GM19372 (cell line): ENCODE measurements around the gene PLEKHF1.

ENCODE experiments used
- ATAC-seq: cut with Tn5 transposase; IDR thresholded peaks from one replicate; pipeline ENCODE4 v1.9.1; 2021; ENCODE audit warnings: mild to moderate bottlenecking, low read depth, moderate library complexity; ENCODE audit not compliant: unreplicated experiment

Gene PLEKHF1

GRCh38 chr19:29634002-29634401 is 31.3 kb upstream of the PLEKHF1 start:
- ATAC-seq: no peak

GRCh38 chr19:29634423-29635130 is 30.7 kb upstream of the PLEKHF1 start:
- ATAC-seq: no peak

- no peak for ATAC-seq
These were observed 29.3 kb upstream of the PLEKHF1 start for GRCh38 chr19:29635963-29636362.

- ATAC-seq: no peak
These were observed 28.5 kb upstream of the PLEKHF1 start for GRCh38 chr19:29636553-29637360.

GRCh38 chr19:29639086-29639485 is 26.2 kb upstream of the PLEKHF1 start:
- ATAC-seq: no peak

- no peak for ATAC-seq
These were observed 25.0 kb upstream of the PLEKHF1 start for GRCh38 chr19:29640231-29640630.

GRCh38 chr19:29641597-29641996 is 23.7 kb upstream of the PLEKHF1 start:
- ATAC-seq: no peak

- no peak for ATAC-seq
These were observed 21.8 kb upstream of the PLEKHF1 start for GRCh38 chr19:29643361-29643935.

GRCh38 chr19:29644210-29644609 is 21.1 kb upstream of the PLEKHF1 start:
- ATAC-seq: no peak

- no peak for ATAC-seq
These were observed 19.8 kb upstream of the PLEKHF1 start for GRCh38 chr19:29645491-29645867.

GRCh38 chr19:29645911-29646310 is 19.4 kb upstream of the PLEKHF1 start:
- ATAC-seq: no peak

- no peak for ATAC-seq
These were observed 14.4 kb upstream of the PLEKHF1 start for GRCh38 chr19:29650772-29651387.

GRCh38 chr19:29651622-29652394 is 13.5 kb upstream of the PLEKHF1 start:
- no peak for ATAC-seq

- no peak for ATAC-seq
These were observed 11.9 kb upstream of the PLEKHF1 start for GRCh38 chr19:29653398-29653797.

GRCh38 chr19:29655648-29656335 is 9.5 kb upstream of the PLEKHF1 start:
- no peak for ATAC-seq

- ATAC-seq: no peak
These were observed 6.9 kb upstream of the PLEKHF1 start for GRCh38 chr19:29658221-29658991.

GRCh38 chr19:29660835-29661234 is 4.4 kb upstream of the PLEKHF1 start:
- ATAC-seq: no peak

- no peak for ATAC-seq
These were observed 3.0 kb upstream of the PLEKHF1 start for GRCh38 chr19:29662278-29662603.
